ENCODE data around the gene ATP2B2.

- TF ChIP-seq, protein P1, sequence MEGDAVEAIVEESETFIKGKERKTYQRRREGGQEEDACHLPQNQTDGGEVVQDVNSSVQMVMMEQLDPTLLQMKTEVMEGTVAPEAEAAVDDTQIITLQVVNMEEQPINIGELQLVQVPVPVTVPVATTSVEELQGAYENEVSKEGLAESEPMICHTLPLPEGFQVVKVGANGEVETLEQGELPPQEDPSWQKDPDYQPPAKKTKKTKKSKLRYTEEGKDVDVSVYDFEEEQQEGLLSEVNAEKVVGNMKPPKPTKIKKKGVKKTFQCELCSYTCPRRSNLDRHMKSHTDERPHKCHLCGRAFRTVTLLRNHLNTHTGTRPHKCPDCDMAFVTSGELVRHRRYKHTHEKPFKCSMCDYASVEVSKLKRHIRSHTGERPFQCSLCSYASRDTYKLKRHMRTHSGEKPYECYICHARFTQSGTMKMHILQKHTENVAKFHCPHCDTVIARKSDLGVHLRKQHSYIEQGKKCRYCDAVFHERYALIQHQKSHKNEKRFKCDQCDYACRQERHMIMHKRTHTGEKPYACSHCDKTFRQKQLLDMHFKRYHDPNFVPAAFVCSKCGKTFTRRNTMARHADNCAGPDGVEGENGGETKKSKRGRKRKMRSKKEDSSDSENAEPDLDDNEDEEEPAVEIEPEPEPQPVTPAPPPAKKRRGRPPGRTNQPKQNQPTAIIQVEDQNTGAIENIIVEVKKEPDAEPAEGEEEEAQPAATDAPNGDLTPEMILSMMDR (conservative IDR thresholded peaks at IDR 0.05; ENCODE audit: low read length) = no peak
- no peak for TF ChIP-seq EZH2phosphoT487 (IDR thresholded peaks at IDR 0.05; ENCODE audit: borderline replicate concordance, low read depth, low read length)
These were observed 71.0 kb downstream of the ATP2B2 start for GRCh38 chr3:10434144-10434937.
